Small intestine (tissue), 7 donors: ENCODE measurements around the gene TMED4. TPM values are rescaled to one million over a fixed set of nuclear protein-coding genes. Genes with fewer than 3 reads are reported as not detected.

Source experiments
- DNase-seq, 2 donors: peaks; one replicate each; pipeline versions ENCODE4 v3.0.0 to v3.0.0-alpha.2; 2013
- FAIRE-seq: peaks from 2 replicates; lab custom pipeline; 2012; peaks lifted over from hg19 to GRCh38; lab: Jason Lieb, UNC
- H3K27ac ChIP-seq, 3 donors: one replicate each; pipeline ENCODE4 v1.5.1; 2013; ENCODE audit warnings: low read length in 2 of 3, mild to moderate bottlenecking in 2 of 3, control low read depth in 1 of 3, inconsistent platforms in 1 of 3, low read depth in 1 of 3, moderate library complexity in 1 of 3
- H3K27me3 ChIP-seq, 3 donors: one replicate each; pipeline ENCODE4 v1.6.1; 2013; ENCODE audit warnings: low read length in 3 of 3, inconsistent platforms in 1 of 3; ENCODE audit not compliant: control insufficient read depth in 3 of 3, insufficient read depth in 3 of 3
- H3K36me3 ChIP-seq, 3 donors: one replicate each; pipeline ENCODE4 v1.6.1; 2013; ENCODE audit warnings: low read length in 3 of 3, inconsistent platforms in 1 of 3, low read depth in 1 of 3, mild to moderate bottlenecking in 1 of 3, moderate library complexity in 1 of 3; ENCODE audit not compliant: control insufficient read depth in 3 of 3, insufficient read depth in 2 of 3
- H3K4me1 ChIP-seq, 3 donors: one replicate each; pipeline ENCODE4 v1.6.1; 2013; ENCODE audit warnings: low read length in 2 of 3, inconsistent platforms in 1 of 3, low read depth in 1 of 3, mild to moderate bottlenecking in 1 of 3, moderate library complexity in 1 of 3; ENCODE audit not compliant: control insufficient read depth in 3 of 3, insufficient read depth in 2 of 3
- H3K4me3 ChIP-seq, 3 donors: one replicate each; pipeline ENCODE4 v1.5.1; 2013; ENCODE audit warnings: low read length in 3 of 3, control low read depth in 1 of 3, inconsistent platforms in 1 of 3, low read depth in 1 of 3, mild to moderate bottlenecking in 1 of 3, moderate library complexity in 1 of 3
- H3K9me3 ChIP-seq, 2 donors: one replicate each; pipeline ENCODE4 v1.6.1; 2013; ENCODE audit warnings: low read depth in 1 of 2, low read length in 1 of 2; ENCODE audit not compliant: control insufficient read depth in 2 of 2, insufficient read depth in 1 of 2
- WGBS, 3 donors: extraction: QIAGEN DNeasy Blood & Tissue Kit; methylation state at CpG; one replicate each; pipeline ENCODE4 v1.1.7; 2013; 5-methylcytosine and 5-hydroxymethylcytosine counted together
- polyA plus RNA-seq, 4 donors: library from polyadenylated mRNA; stranded (reverse) in 3 of 4; unstranded in 1 of 4; fragments of 200-250 nt in 3 of 4; fragments of 120-200 nt in 1 of 4; gene quantifications; one replicate each; pipeline versions ENCODE4 v1.2.1 to v1.2.3, GENCODE V29; 2013
- donor health status: healthy with polysubstance abuse.
- donor health status: control.
- donor health status: control.
- donor health status: Bipolar disorder and iron deficiency.
- donor health status: healthy.

The TMED4 gene
- polyA plus RNA-seq, 4 donors, result 64.8 to 166 (median 80.0) TPM

DNA sequence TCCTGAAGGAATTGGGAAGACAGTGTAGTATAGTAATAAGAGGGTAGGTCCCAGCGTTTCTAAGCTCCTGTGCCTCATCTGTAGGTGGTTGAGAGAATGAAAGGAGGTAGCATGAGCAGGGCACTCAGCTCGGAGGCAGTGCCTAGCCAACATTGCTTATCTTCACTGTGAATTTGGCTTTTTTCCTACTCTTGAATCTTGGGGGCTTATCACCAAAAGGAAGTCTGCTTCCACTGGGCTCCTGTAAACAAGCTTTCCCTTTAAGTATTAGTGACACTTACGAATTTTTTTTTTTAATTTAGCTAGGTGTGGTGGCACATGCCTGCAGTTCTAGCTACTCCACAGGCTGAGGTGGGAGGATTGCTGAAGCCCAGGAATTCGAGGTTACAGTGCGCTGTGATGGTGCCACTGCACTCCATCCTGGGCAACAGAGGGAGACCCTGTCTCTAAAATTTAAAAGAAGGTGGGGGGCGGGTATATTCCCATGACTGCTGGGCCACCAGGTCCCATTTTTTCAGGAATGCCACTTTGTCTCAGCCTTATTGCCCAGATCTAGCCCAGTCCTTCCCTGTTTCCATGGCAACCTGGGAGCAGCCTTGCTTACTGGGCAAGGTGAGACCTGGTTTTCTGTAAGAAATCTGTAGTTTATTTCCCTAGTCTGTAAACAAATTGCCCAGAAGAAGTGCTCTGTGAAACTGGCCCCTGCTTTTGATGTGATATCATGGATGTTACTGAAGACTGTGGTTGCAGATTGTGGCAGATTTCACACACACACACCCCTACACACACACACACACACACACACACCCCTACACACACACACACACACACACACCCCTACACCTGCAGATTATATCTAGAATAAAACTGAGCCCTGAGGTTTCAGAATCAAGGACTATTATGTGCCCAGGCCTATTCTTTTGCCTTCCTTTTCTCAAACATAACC is 43.8 kb upstream of the TMED4 start:
- Histone ChIP-seq H3K27me3 (no peaks in the 10 kb centered on the region), H3K4me3 (no peak overlapping the region), H3K9me3 (no peaks in the 10 kb centered on the region), H3K27ac (peak overlapping the region in 2 of 3 donors; percentile 20 to 32), H3K36me3 (peaks cover 0 to 62% (median 17%) of the 10 kb centered on the region in 3 donors), H3K4me1 (peaks cover 0 to 31% (median 11%) of the 10 kb centered on the region in 3 donors)
- 46 to 64% (median 62%) methylated on average over 6 of the region's 6 CpGs for WGBS, 3 donors
- DNase-seq (no peak), FAIRE-seq (no peak)

DNA sequence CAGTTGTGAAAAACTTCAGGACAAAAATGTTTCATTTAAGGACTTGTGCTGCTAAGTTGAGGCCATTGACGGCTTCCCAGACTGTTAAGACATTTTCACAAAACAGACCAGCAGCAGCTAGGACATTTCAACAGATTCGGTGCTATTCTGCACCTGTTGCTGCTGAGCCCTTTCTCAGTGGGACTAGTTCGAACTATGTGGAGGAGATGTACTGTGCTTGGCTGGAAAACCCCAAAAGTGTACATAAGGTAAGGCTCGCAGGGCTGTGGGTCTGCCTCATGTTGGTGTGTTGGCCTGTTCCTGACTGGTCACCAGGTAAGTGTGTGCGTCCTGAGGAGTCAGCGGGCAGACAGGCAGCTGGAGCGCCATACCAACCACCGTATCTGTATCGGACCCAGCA is 42.3 kb upstream of the TMED4 start:
- 89 to 91% (median 90%) methylated on average over 9 of the region's 9 CpGs for WGBS, 3 donors
- peaks cover 2 to 30% (median 9%) of the 10 kb centered on the region in 3 donors for H3K4me1 ChIP-seq
- H3K9me3 ChIP-seq, result no peaks in the 10 kb centered on the region
- no peak for FAIRE-seq
- H3K27me3 ChIP-seq, result no peaks in the 10 kb centered on the region
- no peak for DNase-seq
- H3K27ac ChIP-seq, result peak overlapping the region; percentile 15 to 98 (median 27)
- H3K4me3 ChIP-seq, result no peak overlapping the region
- peaks cover 0 to 56% (median 17%) of the 10 kb centered on the region in 3 donors for H3K36me3 ChIP-seq

DNA sequence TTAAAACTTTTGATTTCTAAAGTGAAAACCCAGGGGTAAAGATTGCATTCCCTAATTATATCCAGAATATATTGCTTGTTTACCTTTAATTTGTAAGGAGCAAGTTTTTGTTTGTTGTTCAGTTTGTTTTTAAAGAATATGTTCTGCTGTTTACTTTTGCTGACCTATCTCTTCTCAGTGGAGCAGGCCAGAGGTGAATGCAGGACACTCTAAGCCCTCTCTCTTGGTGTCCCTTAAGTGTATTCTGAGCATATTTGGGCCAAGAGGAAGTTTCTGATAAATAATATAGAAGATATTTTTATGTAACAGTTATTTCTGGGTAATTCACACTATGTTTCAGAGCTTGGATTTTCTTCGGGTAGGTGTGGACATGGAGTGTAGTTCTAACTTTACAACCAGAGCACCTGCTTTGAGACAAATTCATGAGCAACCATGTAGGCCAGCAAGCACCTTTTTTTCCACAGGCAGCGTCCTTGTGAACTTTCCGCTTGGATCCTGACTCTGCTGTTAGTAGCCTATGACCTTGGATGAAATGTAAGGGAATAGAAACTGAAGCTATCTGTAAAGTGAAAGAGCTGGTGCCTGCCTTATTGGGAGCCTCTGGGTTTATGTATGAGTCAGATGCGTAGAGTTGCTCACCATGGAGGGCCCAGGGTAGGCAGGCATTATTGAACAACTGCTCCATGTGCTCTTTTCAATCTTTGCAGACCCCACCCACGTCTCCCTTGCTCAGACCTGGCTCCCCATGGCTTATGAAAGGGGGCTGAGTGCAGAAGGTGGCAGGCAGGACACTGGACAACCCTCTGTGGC is 40.5 kb upstream of the TMED4 start:
- peak overlapping the region; percentile 89 to 98 (median 94) for H3K27ac ChIP-seq
- no peak for FAIRE-seq

DNA sequence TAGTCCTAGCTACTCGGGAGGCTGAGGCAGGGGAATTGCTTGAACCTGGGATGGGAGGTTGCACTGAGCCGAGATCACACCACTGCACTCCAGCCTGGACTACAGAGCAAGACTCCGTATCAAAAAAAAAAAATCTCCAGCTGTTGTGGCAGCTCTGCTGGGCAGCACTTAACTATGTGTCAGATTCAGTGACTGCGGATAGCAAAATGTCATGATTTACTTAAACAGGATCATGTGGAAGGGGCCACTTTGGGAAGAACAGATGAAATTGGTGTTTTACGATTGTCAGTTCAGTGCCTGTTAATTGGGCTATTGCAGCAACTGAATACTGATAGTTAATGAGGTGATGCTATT is 39.7 kb upstream of the TMED4 start:
- FAIRE-seq (no peak), DNase-seq (no peak)
- H3K4me1 ChIP-seq, result peaks cover 8 to 55% (median 15%) of the 10 kb centered on the region in 3 donors
- no peaks in the 10 kb centered on the region for H3K9me3 ChIP-seq
- 80 to 86% (median 85%) methylated on average over 5 of the region's 5 CpGs for WGBS, 3 donors
- peaks cover 4 to 44% (median 11%) of the 10 kb centered on the region in 3 donors for H3K36me3 ChIP-seq
- no peaks in the 10 kb centered on the region for H3K27me3 ChIP-seq
- H3K4me3 ChIP-seq, result no peak overlapping the region
- H3K27ac ChIP-seq, result peak overlapping the region; percentile 5 to 98 (median 75)

More for the DNA sequence above, 40.5 kb upstream of the TMED4 start:
- DNase-seq, result peak; percentile 71 to 87
- peaks cover 4 to 49% (median 11%) of the 10 kb centered on the region in 3 donors for H3K36me3 ChIP-seq
- WGBS, 3 donors, result 6 to 38% (median 14%) methylated on average over 5 of the region's 5 CpGs
- no peaks in the 10 kb centered on the region for H3K9me3 ChIP-seq
- H3K4me3 ChIP-seq, result no peak overlapping the region
- H3K27me3 ChIP-seq, result no peaks in the 10 kb centered on the region
- peaks cover 8 to 47% (median 15%) of the 10 kb centered on the region in 3 donors for H3K4me1 ChIP-seq

DNA sequence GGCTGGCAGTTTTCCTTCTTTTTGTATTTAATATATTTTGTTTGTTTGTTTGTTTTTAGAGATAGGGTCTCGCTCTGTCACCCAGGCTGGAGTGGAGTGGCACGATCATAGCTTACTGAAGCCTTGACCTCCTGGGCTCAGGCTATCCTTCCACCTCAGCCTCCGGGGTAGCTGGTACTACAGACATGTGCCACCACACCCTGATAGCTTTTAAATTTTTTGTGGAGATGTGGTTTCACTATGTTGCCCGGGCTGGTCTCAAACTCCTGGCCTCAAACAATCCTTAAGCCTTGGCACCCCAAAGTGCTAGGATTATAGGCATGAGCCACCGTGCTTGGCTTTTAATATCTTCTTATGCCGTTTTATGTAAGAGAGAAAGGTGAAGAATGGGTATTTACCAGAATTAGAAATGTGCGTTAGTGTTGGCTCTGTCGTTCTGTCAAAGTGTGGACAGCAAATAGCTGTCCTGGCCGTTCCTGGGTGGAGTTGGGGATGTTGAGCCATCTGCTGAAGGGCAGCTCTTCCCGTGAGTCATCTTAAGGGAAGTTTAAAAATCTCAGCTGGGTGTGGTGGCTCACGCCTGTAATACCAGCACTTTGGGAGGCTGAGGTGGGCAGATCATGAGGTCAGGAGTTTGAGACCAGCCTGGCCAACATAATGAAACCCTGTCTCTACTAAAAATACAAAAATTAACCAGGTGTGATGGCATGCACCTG is 39.2 kb upstream of the TMED4 start:
- Histone ChIP-seq H3K9me3 (no peaks in the 10 kb centered on the region), H3K27ac (peak overlapping the region; percentile 9 to 98 (median 75)), H3K36me3 (peaks cover 4 to 40% (median 11%) of the 10 kb centered on the region in 3 donors), H3K4me3 (no peak overlapping the region), H3K27me3 (no peaks in the 10 kb centered on the region), H3K4me1 (peaks cover 9 to 57% (median 15%) of the 10 kb centered on the region in 3 donors)
- FAIRE-seq (no peak), DNase-seq (no peak)
- whole genome bisulfite sequencing, 3 donors, result 76 to 79% (median 76%) methylated on average over 11 of the region's 11 CpGs

DNA sequence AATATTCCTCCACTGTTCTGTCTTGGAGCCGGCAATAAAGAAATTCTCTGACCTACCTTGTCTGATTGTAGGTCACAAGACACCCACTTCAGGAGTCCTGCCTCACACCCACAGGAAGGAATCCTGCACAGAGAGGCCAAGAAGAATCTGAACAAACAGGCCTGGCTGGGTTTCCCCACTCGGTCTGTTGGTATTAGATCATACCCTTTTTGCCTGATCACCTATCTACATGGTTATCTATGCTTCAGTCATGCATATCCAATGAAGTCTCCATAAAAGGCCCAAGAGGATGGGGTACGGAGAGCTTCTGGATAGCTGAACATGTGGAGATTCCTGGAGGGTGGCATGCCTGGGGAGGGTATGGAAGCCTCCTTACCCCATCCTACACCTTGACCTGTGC is 36.7 kb upstream of the TMED4 start:
- Histone ChIP-seq H3K9me3 (no peaks in the 10 kb centered on the region), H3K4me1 (peaks cover 15 to 67% (median 21%) of the 10 kb centered on the region in 3 donors), H3K36me3 (peaks cover 0 to 23% (median 4%) of the 10 kb centered on the region in 3 donors), H3K27ac (peak overlapping the region in 2 of 3 donors; percentile 68 to 98), H3K4me3 (no peak overlapping the region), H3K27me3 (no peaks in the 10 kb centered on the region)
- FAIRE-seq, result no peak
- peak in 1 of 2 donors; percentile 71 for DNase-seq
- 32 to 62% (median 57%) methylated on average over 3 of the region's 3 CpGs for WGBS, 3 donors

DNA sequence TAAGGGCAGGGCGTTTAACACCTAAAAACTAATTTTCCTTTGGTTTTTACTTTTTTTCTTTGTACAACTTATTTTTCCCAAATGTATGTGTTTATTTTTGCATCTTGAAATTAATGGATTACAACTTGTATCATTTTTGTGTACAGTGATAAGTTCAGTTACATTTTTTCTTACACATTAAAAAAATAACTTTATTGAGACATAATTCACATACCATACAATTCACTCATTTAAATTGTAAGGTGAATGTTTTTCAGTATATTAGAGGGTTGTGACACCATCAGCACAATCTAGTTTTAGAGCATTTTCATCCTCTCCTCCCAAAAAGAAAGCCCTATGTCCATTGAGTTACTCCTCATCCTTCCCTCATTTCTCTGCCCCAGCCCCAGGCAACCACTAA is 36.0 kb upstream of the TMED4 start:
- Histone ChIP-seq H3K9me3 (no peaks in the 10 kb centered on the region), H3K27me3 (no peaks in the 10 kb centered on the region), H3K27ac (peak overlapping the region in 2 of 3 donors; percentile 68 to 98), H3K36me3 (peaks cover 0 to 28% (median 4%) of the 10 kb centered on the region in 3 donors), H3K4me3 (peak overlapping the region in 1 of 3 donors; percentile 7), H3K4me1 (peaks cover 13 to 65% (median 21%) of the 10 kb centered on the region in 3 donors)
- DNase-seq (no peak), FAIRE-seq (no peak)
- WGBS, 3 donors, result 80 to 97% (median 91%) methylated on average over 1 of the region's 1 CpG
